ENCODE data around the gene TRAK2.

The TRAK2 gene

DNA sequence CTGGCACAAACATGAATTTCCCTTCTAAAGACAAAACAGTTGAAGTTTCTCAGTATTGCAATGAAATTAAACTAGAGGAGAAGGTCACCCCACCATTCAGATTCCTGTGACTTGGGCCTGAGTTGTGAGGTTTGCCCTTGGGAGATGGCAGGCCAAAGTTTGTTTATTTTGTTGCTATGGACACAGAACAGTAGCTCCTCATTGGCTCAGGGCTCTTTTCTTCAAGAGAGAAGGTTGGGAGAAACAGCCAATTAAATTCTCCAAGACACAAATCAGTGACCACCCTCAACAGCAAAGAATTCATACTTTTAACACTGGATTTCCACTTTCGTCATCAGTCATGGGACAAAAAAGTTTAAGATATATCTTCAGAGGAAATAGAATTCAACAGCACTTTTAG, 94.0 kb downstream of the TRAK2 start, which contains the start of gene FLACC1:
Gene FLACC1, minus strand, starts transcription at position 125 of the 400 bp plus-strand sequence. CDS start 5,941 bp downstream, outside the sequence.
- Histone ChIP-seq H3K4me3 (ENCODE audit: low read depth, low read length) (no peak within 1 kb of the TSS), H3K9me3 (no peaks in the 10 kb centered on the region), H3K4me1 (no peaks in the 10 kb centered on the region), H3K36me3 (no peaks in the 10 kb centered on the region; the same call in 1 of the 2 replicates), H3K27me3 (no peaks in the 10 kb centered on the region)
- no peak for TF ChIP-seq CTCF (IDR thresholded peaks at IDR 0.05; ENCODE audit: low read depth, low read length)
- DNase-seq = no peak

DNA sequence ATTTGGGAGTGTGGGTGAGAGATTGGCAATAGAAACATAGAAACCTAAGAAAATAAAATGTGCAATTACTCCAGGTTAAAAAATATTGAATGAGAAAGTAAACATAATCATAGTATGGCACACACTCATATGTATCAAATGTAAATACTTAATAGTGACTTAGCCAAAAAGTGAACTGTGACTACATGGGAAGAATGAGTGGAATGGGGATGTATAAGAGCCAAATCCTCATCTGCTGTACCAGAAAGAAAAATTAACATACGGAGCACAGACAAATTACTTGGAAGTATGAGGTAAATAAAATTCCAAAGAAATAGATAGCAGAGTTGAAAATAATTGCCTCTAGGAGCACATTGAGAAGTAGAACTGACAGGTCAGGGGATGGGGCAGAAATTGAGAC, 98.1 kb downstream of the TRAK2 start:
- DNase-seq = no peak
- Histone ChIP-seq H3K27me3 (no peaks in the 10 kb centered on the region), H3K36me3 (no peaks in the 10 kb centered on the region), H3K9me3 (no peaks in the 10 kb centered on the region), H3K4me1 (no peaks in the 10 kb centered on the region), H3K4me3 (ENCODE audit: low read depth, low read length) (no peak overlapping the region)
- TF ChIP-seq CTCF (IDR thresholded peaks at IDR 0.05; ENCODE audit: low read depth, low read length) = no peak

DNA sequence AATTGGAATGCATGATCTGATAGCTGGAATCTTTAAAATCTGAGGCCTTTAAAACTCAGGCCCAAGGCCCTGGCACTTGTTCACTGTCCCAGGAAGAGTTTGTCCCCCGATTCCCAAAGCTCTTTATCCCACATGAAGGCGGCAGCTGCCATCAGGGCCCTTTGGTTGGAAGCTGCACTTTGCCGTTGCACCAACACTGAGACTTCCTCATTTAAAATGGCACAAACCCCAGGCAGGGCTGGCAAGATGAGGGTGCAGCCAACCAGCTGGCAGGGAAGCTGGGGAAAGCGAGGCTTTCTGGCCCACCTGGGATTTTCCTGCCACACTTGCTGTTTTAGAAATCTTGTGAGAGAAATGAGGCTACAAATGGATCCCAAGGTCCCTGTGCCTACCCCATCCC, 100.4 kb downstream of the TRAK2 start:
- H3K4me1 ChIP-seq = no peaks in the 10 kb centered on the region
- no peak for DNase-seq
- no peaks in the 10 kb centered on the region for H3K9me3 ChIP-seq
- H3K36me3 ChIP-seq = no peaks in the 10 kb centered on the region
- TF ChIP-seq CTCF (IDR thresholded peaks at IDR 0.05; ENCODE audit: low read depth, low read length) = no peak
- H3K27me3 ChIP-seq = no peaks in the 10 kb centered on the region
- H3K4me3 ChIP-seq (ENCODE audit: low read depth, low read length) = no peak overlapping the region

- TF ChIP-seq CTCF (IDR thresholded peaks at IDR 0.05; ENCODE audit: low read depth, low read length) = no peak
- H3K36me3 ChIP-seq = no peaks in the 10 kb centered on the region
- no peaks in the 10 kb centered on the region for H3K9me3 ChIP-seq
- DNase-seq = no peak
- no peaks in the 10 kb centered on the region for H3K27me3 ChIP-seq
- peaks cover 3% of the 10 kb centered on the region; the same call in 1 of the 2 replicates for H3K4me1 ChIP-seq
- no peak overlapping the region for H3K4me3 ChIP-seq (ENCODE audit: low read depth, low read length)
Observed at GRCh38 chr2:201349601-201350000, 101.7 kb downstream of the TRAK2 start.

GRCh38 chr2:201348758-201349157, 102.5 kb downstream of the TRAK2 start:
- Histone ChIP-seq H3K9me3 (no peaks in the 10 kb centered on the region), H3K27me3 (no peaks in the 10 kb centered on the region), H3K4me1 (peaks cover 3% of the 10 kb centered on the region; the same call in 1 of the 2 replicates), H3K36me3 (no peaks in the 10 kb centered on the region), H3K4me3 (ENCODE audit: low read depth, low read length) (no peak overlapping the region)
- DNase-seq = no peak
- no peak for TF ChIP-seq CTCF (IDR thresholded peaks at IDR 0.05; ENCODE audit: low read depth, low read length)

GRCh38 chr2:201347138-201347537, 104.1 kb downstream of the TRAK2 start:
- Histone ChIP-seq H3K36me3 (no peaks in the 10 kb centered on the region), H3K4me3 (ENCODE audit: low read depth, low read length) (no peak overlapping the region), H3K4me1 (peaks cover 3% of the 10 kb centered on the region; the same call in 1 of the 2 replicates), H3K9me3 (no peaks in the 10 kb centered on the region), H3K27me3 (no peaks in the 10 kb centered on the region)
- no peak for TF ChIP-seq CTCF (IDR thresholded peaks at IDR 0.05; ENCODE audit: low read depth, low read length)
- DNase-seq = no peak

All from BE2C (cell line).